Right forelimb (tissue), 1 donor: Measurements from ENCODE around the gene DONSON.

ENCODE experiments used
- DNase-seq: peaks from one replicate; pipeline ENCODE4 v3.0.0-alpha.2; 2018

Gene DONSON

GRCh38 chr21:33561373-33561772 is 27.1 kb downstream of the DONSON start:
- DNase-seq, result no peak

GRCh38 chr21:33560965-33561364 is 27.5 kb downstream of the DONSON start:
- no peak for DNase-seq

GRCh38 chr21:33559813-33560212 is 28.7 kb downstream of the DONSON start:
- no peak for DNase-seq

DNA sequence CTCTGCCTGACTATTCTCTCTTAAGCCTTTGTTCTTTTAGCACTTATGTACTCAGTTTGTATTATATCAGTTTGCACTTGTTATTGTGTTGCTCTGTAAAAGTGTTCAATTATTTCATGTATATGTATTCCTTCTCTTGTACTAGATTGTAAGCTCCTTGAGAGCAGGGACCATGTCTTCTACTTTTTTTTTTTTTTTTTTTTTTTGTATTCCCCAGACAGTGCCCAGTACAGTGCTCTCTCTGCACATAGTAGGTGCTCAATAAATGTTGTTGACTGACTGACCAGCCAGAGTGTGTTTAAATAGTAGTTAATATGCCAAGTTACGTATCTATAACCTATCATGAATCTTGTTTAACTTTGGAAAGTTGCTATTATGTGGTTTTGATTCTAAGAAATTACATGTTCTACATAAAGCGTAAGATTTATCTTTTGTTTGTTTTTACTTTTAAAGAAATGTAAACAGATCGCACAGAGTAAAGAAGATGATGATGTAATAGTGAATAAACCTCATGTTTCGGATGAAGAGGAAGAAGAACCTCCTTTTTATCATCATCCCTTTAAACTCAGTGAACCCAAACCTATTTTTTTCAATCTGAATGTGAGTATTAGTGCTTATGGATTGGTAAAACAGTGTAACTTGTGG is 29.6 kb downstream of the DONSON start:
- DNase-seq, result no peak

- no peak for DNase-seq
Measured at GRCh38 chr21:33557447-33557846, 31.0 kb downstream of the DONSON start.

DNA sequence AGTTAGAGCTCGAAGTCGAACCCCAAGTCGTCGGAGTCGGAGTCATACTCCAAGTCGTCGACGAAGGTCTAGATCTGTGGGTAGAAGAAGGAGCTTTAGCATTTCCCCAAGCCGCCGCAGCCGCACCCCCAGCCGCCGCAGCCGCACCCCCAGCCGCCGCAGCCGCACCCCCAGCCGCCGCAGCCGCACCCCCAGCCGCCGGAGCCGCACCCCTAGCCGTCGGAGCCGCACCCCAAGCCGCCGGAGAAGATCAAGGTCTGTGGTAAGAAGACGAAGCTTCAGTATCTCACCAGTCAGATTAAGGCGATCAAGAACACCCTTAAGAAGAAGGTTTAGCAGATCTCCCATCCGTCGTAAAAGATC is 33.5 kb downstream of the DONSON start:
- DNase-seq, result no peak

DNA sequence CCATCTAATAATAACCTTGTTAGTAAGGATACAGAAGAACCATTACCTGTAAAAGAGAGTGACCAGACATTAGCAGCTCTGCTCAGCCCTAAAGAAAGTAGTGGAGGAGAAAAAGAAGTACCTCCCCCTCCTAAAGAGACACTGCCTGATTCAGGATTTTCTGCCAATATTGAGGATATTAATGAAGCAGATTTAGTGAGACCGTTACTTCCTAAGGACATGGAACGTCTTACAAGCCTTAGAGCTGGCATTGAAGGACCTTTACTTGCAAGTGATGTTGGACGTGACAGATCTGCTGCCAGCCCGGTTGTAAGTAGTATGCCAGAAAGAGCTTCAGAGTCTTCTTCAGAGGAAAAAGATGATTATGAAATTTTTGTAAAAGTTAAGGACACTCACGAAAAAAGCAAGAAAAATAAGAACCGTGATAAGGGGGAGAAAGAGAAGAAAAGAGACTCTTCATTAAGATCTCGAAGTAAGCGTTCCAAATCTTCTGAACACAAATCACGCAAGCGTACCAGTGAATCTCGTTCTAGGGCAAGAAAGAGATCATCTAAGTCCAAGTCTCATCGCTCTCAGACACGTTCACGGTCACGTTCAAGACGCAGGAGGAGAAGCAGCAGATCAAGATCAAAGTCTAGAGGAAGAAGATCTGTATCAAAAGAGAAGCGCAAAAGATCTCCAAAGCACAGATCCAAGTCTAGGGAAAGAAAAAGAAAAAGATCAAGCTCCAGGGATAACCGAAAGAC is 34.1 kb downstream of the DONSON start:
- no peak for DNase-seq

DNA sequence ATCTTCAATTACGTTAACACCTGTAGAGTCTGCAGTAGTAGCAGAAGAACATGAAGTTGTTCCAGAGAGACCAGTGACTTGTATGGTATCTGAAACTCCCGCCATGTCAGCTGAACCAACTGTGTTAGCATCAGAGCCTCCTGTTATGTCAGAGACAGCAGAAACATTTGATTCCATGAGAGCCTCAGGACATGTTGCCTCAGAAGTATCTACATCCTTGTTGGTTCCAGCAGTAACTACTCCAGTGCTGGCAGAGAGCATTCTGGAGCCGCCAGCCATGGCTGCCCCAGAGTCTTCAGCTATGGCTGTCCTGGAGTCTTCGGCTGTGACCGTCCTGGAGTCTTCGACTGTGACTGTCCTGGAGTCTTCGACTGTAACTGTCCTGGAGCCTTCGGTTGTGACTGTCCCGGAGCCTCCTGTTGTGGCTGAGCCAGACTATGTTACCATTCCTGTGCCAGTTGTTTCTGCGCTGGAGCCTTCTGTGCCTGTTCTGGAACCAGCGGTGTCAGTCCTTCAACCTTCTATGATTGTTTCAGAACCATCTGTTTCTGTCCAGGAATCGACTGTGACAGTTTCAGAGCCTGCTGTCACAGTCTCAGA is 35.4 kb downstream of the DONSON start:
- no peak for DNase-seq

- DNase-seq, result no peak
Measured at GRCh38 chr21:33552093-33552998, 36.1 kb downstream of the DONSON start.

DNA sequence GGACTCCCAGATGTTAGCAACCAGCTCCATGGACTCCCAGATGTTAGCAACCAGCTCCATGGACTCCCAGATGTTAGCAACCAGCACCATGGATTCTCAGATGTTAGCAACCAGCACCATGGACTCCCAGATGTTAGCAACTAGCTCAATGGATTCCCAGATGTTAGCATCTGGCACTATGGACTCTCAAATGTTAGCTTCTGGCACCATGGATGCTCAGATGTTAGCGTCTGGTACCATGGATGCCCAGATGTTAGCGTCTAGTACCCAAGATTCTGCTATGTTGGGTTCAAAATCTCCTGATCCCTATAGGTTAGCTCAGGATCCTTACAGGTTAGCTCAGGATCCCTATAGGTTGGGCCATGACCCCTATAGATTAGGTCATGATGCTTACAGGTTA is 36.8 kb downstream of the DONSON start:
- no peak for DNase-seq

GRCh38 chr21:33550772-33551660 is 37.5 kb downstream of the DONSON start:
- no peak for DNase-seq

- no peak for DNase-seq
Measured at GRCh38 chr21:33549848-33550771, 38.4 kb downstream of the DONSON start.

- no peak for DNase-seq
Measured at GRCh38 chr21:33546086-33546485, 42.4 kb downstream of the DONSON start.

- DNase-seq, result no peak
Measured at GRCh38 chr21:33544451-33545195, 43.9 kb downstream of the DONSON start.

DNA sequence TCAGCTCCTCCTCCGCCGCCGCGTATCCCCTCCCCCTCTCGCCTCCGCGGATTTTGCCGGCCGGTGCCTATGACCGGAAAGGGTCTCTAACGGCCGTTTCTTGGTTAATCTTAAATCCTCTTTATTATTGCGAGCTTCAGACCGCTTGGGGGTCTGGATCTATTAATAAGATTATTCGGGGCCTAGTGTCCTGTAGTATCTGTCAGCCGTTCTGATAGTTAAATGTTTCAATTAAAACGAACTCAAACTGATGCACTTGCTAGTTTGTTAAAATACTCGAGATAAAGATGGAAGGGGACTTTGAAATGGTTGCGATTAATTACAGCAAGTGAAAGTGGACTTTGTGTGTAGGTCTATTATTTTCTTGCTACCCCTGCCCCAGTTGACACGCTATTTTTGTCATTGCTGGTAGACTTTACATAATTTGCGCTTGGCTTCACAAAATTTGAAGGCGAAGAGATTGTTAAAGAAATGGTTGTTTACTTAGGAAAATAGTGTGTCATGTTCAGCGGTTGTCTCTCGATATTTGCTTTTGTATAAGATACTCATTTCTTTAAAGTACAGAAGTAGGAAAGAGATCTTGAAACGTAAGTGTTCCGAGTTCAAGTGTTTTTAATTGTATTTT is 44.9 kb downstream of the DONSON start:
- DNase-seq, result no peak

GRCh38 chr21:33542640-33543504 is 45.6 kb downstream of the DONSON start, which contains the start of gene SON:
SON (plus strand) TSS chr21:33543038; CDS start chr21:33543093, 55 bp downstream.
- DNase-seq, result peak; percentile 98

- DNase-seq, result peak; percentile 92
Measured at GRCh38 chr21:33541756-33542639, 46.5 kb downstream of the DONSON start, which contains the start of gene GART. GART (minus strand) TSS chr21:33542117; CDS start chr21:33539315, 2,802 bp downstream.
